Neural progenitor cell (in vitro differentiated cells): Measurements from ENCODE around the gene TMEM131L. TPM values are rescaled to one million over a fixed set of nuclear protein-coding genes. Genes with fewer than 3 reads are reported as not detected.

Source experiments
- DNase-seq: peaks from one replicate; pipeline ENCODE4 v3.0.0-alpha.2; 2016; ENCODE audit warnings: low spot score
- H2AFZ ChIP-seq: fragments of 200-600 bp; sonication (generic); replicated peaks from 2 replicates; pipeline ENCODE4 v1.6.1; 2016; ENCODE audit warnings: antibody characterized with exemption
- H3F3A ChIP-seq: fragments of 200-600 bp; sonication (generic); 2 replicates; pipeline ENCODE4 v1.6.1; 2016; ENCODE audit warnings: antibody characterized with exemption, low read depth
- H3K27ac ChIP-seq: fragments of 200-600 bp; sonication (generic); 2 replicates; pipeline ENCODE4 v1.5.1; 2016; ENCODE audit warnings: mild to moderate bottlenecking
- H3K27me3 ChIP-seq: fragments of 200-600 bp; sonication (generic); 2 replicates; pipeline ENCODE4 v1.6.1; 2016; ENCODE audit warnings: mild to moderate bottlenecking, moderate library complexity
- H3K36me3 ChIP-seq: fragments of 200-600 bp; sonication (generic); 2 replicates; pipeline ENCODE4 v1.5.1; 2016
- H3K4me1 ChIP-seq: fragments of 200-600 bp; sonication (generic); 2 replicates; pipeline ENCODE4 v1.6.1; 2016; ENCODE audit warnings: mixed run types
- H3K4me2 ChIP-seq: fragments of 200-600 bp; sonication (generic); 2 replicates; pipeline ENCODE4 v1.6.1; 2016
- H3K4me3 ChIP-seq: fragments of 200-600 bp; sonication (generic); 2 replicates; pipeline ENCODE4 v1.5.1; 2016
- H3K79me2 ChIP-seq: fragments of 200-600 bp; sonication (generic); 2 replicates; pipeline ENCODE4 v1.6.1; 2016; ENCODE audit warnings: low read depth
- H3K9ac ChIP-seq: fragments of 200-600 bp; sonication (generic); 2 replicates; pipeline ENCODE4 v1.6.1; 2016
- H3K9me3 ChIP-seq: fragments of 200-600 bp; sonication (generic); 2 replicates; pipeline ENCODE4 v1.5.1; 2016; ENCODE audit warnings: low read depth
- H4K20me1 ChIP-seq: fragments of 200-600 bp; sonication (generic); 2 replicates; pipeline ENCODE4 v1.6.1; 2016; ENCODE audit warnings: low read depth
- H3K27ac Mint-ChIP-seq: 3 replicates; pipeline ENCODE4 v1.8.0; 2021; ENCODE audit warnings: mixed read lengths
- H3K27me3 Mint-ChIP-seq: 2 replicates; pipeline ENCODE4 v1.8.0; 2022; ENCODE audit warnings: low read depth, mild to moderate bottlenecking, inconsistent platforms, moderate library complexity, mixed read lengths; ENCODE audit not compliant: insufficient read depth
- H3K36me3 Mint-ChIP-seq: 3 replicates; pipeline ENCODE4 v1.8.0; 2021; ENCODE audit warnings: mixed read lengths
- H3K4me1 Mint-ChIP-seq: 3 replicates; pipeline ENCODE4 v1.8.0; 2021; ENCODE audit warnings: mixed read lengths
- H3K4me3 Mint-ChIP-seq: 3 replicates; pipeline ENCODE4 v1.8.0; 2021; ENCODE audit warnings: mild to moderate bottlenecking, moderate library complexity, mixed read lengths
- H3K9me3 Mint-ChIP-seq: 3 replicates; pipeline ENCODE4 v1.8.0; 2020; ENCODE audit warnings: mixed read lengths
- EZH2 ChIP-seq: fragments of 200-600 bp; sonication (generic); IDR thresholded peaks from 2 replicates; pipeline ENCODE4 v1.6.1; 2017; ENCODE audit warnings: antibody characterized with exemption, mild to moderate bottlenecking, moderate library complexity
- EZH2phosphoT487 ChIP-seq: fragments of 200-600 bp; sonication (generic); IDR thresholded peaks from 2 replicates; pipeline ENCODE4 v1.6.1; 2017; ENCODE audit warnings: antibody characterized with exemption
- total RNA-seq: library from RNA; depleted of rRNA; stranded (reverse); fragments of >200 nt; gene quantifications from 2 replicates; pipeline ENCODE4 v1.2.3, GENCODE V29; 2015; ENCODE audit warnings: low replicate concordance
- TF ChIP-seq, protein P1 (sequence below): fragments of 200-600 bp; sonication (generic); IDR thresholded peaks from 2 replicates; pipeline ENCODE4 v1.5.1; 2017; ENCODE audit warnings: antibody characterized with exemption, mild to moderate bottlenecking

The TMEM131L gene
- total RNA-seq, 1 donor from 2014 or later, result 14.8 TPM

DNA sequence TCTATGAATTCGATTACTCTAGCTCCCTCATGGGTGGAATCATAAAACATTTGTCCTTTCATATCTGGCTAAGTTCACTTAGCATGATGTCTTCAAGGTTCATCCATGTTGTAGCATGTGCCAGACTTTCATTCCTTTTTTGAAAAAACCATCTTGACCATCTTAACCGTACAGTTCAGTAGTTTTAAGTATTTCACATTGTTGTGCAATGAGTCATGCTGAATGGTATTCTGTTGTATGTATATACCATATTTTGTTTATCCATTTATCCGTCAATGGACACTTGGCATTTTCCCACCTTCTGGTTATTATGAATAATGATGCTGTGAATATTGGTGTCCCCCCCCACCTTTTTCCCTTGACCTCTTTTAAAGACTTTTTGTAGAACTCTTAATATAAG is 145.5 kb downstream of the TMEM131L start:
- peaks cover 6% of the 10 kb centered on the region for H3K36me3 ChIP-seq
- H3K27me3 ChIP-seq, result no peaks in the 10 kb centered on the region
- no peaks in the 10 kb centered on the region for H3K79me2 ChIP-seq
- Mint-ChIP-seq H3K4me1 (no peaks in the 10 kb centered on the region), H3K9me3 (peaks cover 3% of the 10 kb centered on the region), H3K27me3 (no peaks in the 10 kb centered on the region), H3K27ac (no peak overlapping the region), H3K4me3 (no peak overlapping the region), H3K36me3 (peaks cover 38% of the 10 kb centered on the region)
- H3F3A ChIP-seq, result no peaks in the 10 kb centered on the region
- H2AFZ ChIP-seq, result no peak overlapping the region
- no peaks in the 10 kb centered on the region for H4K20me1 ChIP-seq
- no peaks in the 10 kb centered on the region for H3K4me1 ChIP-seq
- no peak overlapping the region for H3K27ac ChIP-seq
- no peak for TF ChIP-seq EZH2phosphoT487
- TF ChIP-seq, protein P1, sequence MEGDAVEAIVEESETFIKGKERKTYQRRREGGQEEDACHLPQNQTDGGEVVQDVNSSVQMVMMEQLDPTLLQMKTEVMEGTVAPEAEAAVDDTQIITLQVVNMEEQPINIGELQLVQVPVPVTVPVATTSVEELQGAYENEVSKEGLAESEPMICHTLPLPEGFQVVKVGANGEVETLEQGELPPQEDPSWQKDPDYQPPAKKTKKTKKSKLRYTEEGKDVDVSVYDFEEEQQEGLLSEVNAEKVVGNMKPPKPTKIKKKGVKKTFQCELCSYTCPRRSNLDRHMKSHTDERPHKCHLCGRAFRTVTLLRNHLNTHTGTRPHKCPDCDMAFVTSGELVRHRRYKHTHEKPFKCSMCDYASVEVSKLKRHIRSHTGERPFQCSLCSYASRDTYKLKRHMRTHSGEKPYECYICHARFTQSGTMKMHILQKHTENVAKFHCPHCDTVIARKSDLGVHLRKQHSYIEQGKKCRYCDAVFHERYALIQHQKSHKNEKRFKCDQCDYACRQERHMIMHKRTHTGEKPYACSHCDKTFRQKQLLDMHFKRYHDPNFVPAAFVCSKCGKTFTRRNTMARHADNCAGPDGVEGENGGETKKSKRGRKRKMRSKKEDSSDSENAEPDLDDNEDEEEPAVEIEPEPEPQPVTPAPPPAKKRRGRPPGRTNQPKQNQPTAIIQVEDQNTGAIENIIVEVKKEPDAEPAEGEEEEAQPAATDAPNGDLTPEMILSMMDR, result no peak
- TF ChIP-seq EZH2, result no peak
- no peak overlapping the region for H3K4me3 ChIP-seq
- H3K9ac ChIP-seq, result no peak overlapping the region
- no peak overlapping the region for H3K4me2 ChIP-seq
- H3K9me3 ChIP-seq, result no peaks in the 10 kb centered on the region
- no peak for DNase-seq

DNA sequence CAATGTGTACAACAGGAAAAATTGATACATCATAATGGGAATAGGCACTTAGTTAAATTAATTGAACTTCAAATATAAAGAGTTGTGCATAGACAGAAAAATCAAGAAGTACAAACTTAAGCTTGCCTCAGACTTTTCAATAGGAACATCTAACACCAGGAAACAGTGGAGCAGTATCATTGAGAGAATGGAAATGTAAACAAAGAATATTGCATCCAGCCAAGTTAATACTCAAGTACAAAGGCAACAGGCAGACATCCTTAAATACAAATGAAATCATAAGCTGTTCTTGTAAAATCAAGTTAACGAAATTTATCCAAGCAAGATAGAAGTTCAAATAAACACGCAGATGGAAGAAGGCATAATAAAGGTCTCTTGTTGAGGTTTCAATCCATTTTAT is 146.7 kb downstream of the TMEM131L start:
- H3K9me3 Mint-ChIP-seq, result peaks cover 3% of the 10 kb centered on the region
- no peak overlapping the region for H3K4me3 Mint-ChIP-seq
- no peak for TF ChIP-seq EZH2
- TF ChIP-seq EZH2phosphoT487, result no peak
- TF ChIP-seq, protein P1, result no peak
- Histone ChIP-seq H3K36me3 (peaks cover 6% of the 10 kb centered on the region), H3K79me2 (no peaks in the 10 kb centered on the region), H4K20me1 (no peaks in the 10 kb centered on the region), H3F3A (no peaks in the 10 kb centered on the region), H3K4me3 (no peak overlapping the region), H3K27me3 (no peaks in the 10 kb centered on the region), H3K9me3 (no peaks in the 10 kb centered on the region), H3K4me1 (no peaks in the 10 kb centered on the region), H3K9ac (no peak overlapping the region), H3K4me2 (no peak overlapping the region), H2AFZ (no peak overlapping the region), H3K27ac (no peak overlapping the region)
- peaks cover 41% of the 10 kb centered on the region for H3K36me3 Mint-ChIP-seq
- H3K4me1 Mint-ChIP-seq, result no peaks in the 10 kb centered on the region
- H3K27ac Mint-ChIP-seq, result no peak overlapping the region
- DNase-seq, result no peak
- no peaks in the 10 kb centered on the region for H3K27me3 Mint-ChIP-seq

DNA sequence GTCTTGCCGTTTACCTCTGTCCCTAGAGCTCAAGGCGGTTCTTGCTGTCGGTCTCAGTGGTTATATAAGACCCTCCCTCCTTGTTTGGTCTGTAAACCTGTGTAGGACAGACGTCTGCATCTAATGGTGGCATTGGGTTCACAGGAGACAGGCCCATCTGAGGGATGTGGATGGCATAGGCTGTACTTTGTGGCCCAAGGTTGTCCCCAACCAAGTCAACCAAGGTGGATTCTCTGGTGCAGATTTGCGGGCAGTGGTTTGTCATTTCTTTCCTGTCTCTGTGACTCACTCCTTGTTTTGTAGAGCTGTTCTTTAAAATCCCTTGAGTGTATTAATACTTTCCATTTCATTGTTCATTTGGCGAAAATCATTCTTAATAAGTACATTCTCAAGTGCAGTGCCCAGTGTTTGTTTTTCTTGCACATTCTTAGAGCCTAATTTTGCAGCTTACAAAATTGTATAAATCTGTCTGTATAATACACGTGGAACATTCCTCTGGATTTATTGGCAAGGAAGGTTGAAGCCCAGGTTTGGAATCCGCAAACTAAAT is 149.9 kb downstream of the TMEM131L start:
- Histone ChIP-seq H3K27ac (no peak overlapping the region), H3K27me3 (no peaks in the 10 kb centered on the region), H4K20me1 (peaks cover 2% of the 10 kb centered on the region), H3K36me3 (peaks cover 6% of the 10 kb centered on the region), H3K9ac (no peak overlapping the region), H3K79me2 (no peaks in the 10 kb centered on the region), H3K9me3 (no peaks in the 10 kb centered on the region), H3F3A (peaks cover 14% of the 10 kb centered on the region), H3K4me3 (no peak overlapping the region), H2AFZ (no peak overlapping the region), H3K4me1 (peaks cover 23% of the 10 kb centered on the region), H3K4me2 (no peak overlapping the region)
- DNase-seq, result no peak
- no peak overlapping the region for H3K27ac Mint-ChIP-seq
- H3K9me3 Mint-ChIP-seq, result peaks cover 3% of the 10 kb centered on the region
- H3K27me3 Mint-ChIP-seq, result no peaks in the 10 kb centered on the region
- TF ChIP-seq EZH2phosphoT487 (no peak), EZH2 (no peak)
- TF ChIP-seq, protein P1, result no peak
- H3K36me3 Mint-ChIP-seq, result peaks cover 33% of the 10 kb centered on the region
- no peak overlapping the region for H3K4me3 Mint-ChIP-seq
- H3K4me1 Mint-ChIP-seq, result peaks cover 17% of the 10 kb centered on the region
